K562 (cell line): ENCODE results near the gene ZFP36. TPM values are rescaled to one million over a fixed set of nuclear protein-coding genes. Genes with fewer than 3 reads are reported as not detected.
A peak's percentile ranks its signal among the peaks of the same experiment; 100 is the strongest.

Source experiments
- KLF6 ChIP-seq: fragments of 250-450 bp; sonication (Bioruptor Pico); IDR thresholded peaks from 2 replicates; pipeline ENCODE4 v1.4.0; 2020; ENCODE audit warnings: mild to moderate bottlenecking, moderate library complexity, borderline replicate concordance
- NFXL1 ChIP-seq: fragments of 450-650 bp; formaldehyde crosslinking; IDR thresholded peaks from 2 replicates; pipeline ENCODE4 v1.4.0; 2021; ENCODE audit warnings: mild to moderate bottlenecking
- PTRF ChIP-seq: fragments of 450-650 bp; IDR thresholded peaks from 2 replicates; pipeline ENCODE4 v1.6.1; 2016; ENCODE audit warnings: mild to moderate bottlenecking, missing genetic modification characterization, missing compliant biosample characterization
- REST ChIP-seq, 2 experiments: fragments of 450-650 bp; formaldehyde crosslinking in 1 of 2; IDR thresholded peaks; 2 replicates each; pipeline versions ENCODE4 v1.4.0 to v1.6.1; 2014 to 2020; ENCODE audit warnings: mild to moderate bottlenecking in 2 of 2, borderline replicate concordance in 1 of 2, low read depth in 1 of 2
- YBX1 ChIP-seq: fragments of 450-650 bp; IDR thresholded peaks from 2 replicates; pipeline ENCODE4 v1.7.1; 2016; ENCODE audit warnings: mild to moderate bottlenecking
- ZNF140 ChIP-seq: fragments of 250-450 bp; sonication (Bioruptor Pico); IDR thresholded peaks from 2 replicates; pipeline ENCODE4 v1.8.0; 2021; ENCODE audit warnings: moderate library complexity, mild to moderate bottlenecking, inconsistent platforms
- ZNF384 ChIP-seq: IDR thresholded peaks from 2 replicates; pipeline ENCODE4 v1.6.1; 2012; ENCODE audit warnings: low read depth, low read length, improper control_type of control experiment
- ZNF551 ChIP-seq: fragments of 250-450 bp; sonication (Bioruptor Pico); IDR thresholded peaks from 2 replicates; pipeline ENCODE4 v1.5.0; 2021; ENCODE audit warnings: mild to moderate bottlenecking, moderate library complexity
- polyA plus RNA-seq, 8 experiments: library from polyadenylated mRNA; depleted of rRNA in 4 of 8; stranded (reverse) in 5 of 8; unstranded in 3 of 8; fragments of >200 nt; fragmentation: Nextera tagmentation in 2 of 8; fragmentation: Illumina TruSeq in 1 of 8; extraction: Ambion mirVana in 2 of 8; extraction: Trizol in 1 of 8; gene quantifications; 2 replicates each; pipeline versions ENCODE4 v1.2.1 to v1.2.3, GENCODE V29; 2011 to 2014; ENCODE audit warnings: inconsistent platforms in 1 of 8, missing spikeins in 1 of 8
- total RNA-seq, 7 experiments: library from RNA; depleted of rRNA in 6 of 7; stranded (reverse); fragments of >200 nt in 6 of 7; fragmentation: Illumina TruSeq in 2 of 7; extraction: Trizol in 2 of 7; gene quantifications; 2 replicates each; pipeline versions ENCODE4 v1.2.1 to v1.2.3, GENCODE V29; 2011 to 2021; ENCODE audit warnings: low replicate concordance in 1 of 7

Gene ZFP36
- total and polyA plus RNA-seq, 9 of the 15 experiments (the other 6 are each of a cell fraction or from before 2014, with no cell fraction given): 1.0 to 20.1 (median 3.5) TPM

DNA sequence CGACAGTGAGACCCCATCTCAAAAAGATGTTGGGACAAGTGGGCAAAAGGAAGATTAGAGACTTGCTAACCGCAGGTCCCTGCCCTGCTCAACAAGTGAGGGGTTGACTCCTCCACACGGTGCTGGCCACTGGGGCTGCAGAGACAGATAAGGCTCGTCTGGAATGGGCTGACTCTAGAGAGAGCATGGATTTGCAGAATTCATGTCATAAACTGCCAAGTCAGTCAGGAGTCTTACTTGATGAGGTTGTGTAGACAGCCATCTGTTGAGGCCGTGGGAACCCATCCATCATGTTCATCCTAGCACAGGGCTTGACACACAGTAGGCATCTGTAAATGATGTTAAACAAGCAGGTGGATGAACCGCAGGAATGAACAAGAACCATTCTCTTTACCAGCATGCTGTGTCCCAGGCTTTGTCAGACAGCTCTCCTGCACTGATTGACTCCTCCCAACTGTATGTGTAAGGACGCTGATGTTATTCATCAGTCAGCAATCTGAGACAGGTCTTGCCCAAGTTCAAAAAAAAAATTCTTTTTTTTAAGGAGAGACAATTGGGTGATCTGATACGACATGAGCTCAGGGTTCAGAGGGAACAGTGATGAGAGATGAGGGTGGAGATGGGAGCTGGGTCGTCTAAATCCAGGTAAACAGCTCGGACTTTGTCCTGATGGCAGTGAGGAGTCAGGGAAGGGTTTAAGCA lies 24.6 kb upstream of the ZFP36 start (continued):
- TF ChIP-seq ZNF384 (no peak), PTRF (no peak), ZNF140 (CRISPR knock-in tag) (no peak), REST (IDR thresholded peaks at IDR 0.05; ENCODE audit: borderline replicate concordance) (no peak), REST (CRISPR knock-in tag; IDR thresholded peaks at IDR 0.05; ENCODE audit: low read depth) (no peak), YBX1 (no peak), NFXL1 (no peak), KLF6 (CRISPR knock-in tag) (peak; percentile 47; the same call in 1 of the 2 replicates), ZNF551 (no peak)
